H1 (cell line): ENCODE measurements around the gene PLD3. TPM values are rescaled to one million over a fixed set of nuclear protein-coding genes. Genes with fewer than 3 reads are reported as not detected.

ENCODE experiments used
- CTCF ChIA-PET: fragments of 300-600 bp; sonication (Branson Sonifier 250); formaldehyde crosslinking; loops from one replicate; lab custom pipeline; 2021; ENCODE audit not compliant: partially characterized antibody; lab: Charles Lee
- POLR2A ChIA-PET: fragments of 300-600 bp; sonication (Branson Sonifier 250); formaldehyde crosslinking; loops from one replicate; lab custom pipeline; 2021; ENCODE audit warnings: inconsistent platforms; ENCODE audit not compliant: partially characterized antibody; lab: Charles Lee
- DNase-seq, 2 experiments: peaks; one replicate each; pipeline versions ENCODE4 v3.0.0 to v3.0.0-alpha.2; 2010 to 2022; ENCODE audit warnings: low spot score in 2 of 2, low read depth in 1 of 2, mixed read lengths in 1 of 2
- FAIRE-seq: peaks from 2 replicates; lab custom pipeline; 2011; peaks lifted over from hg19 to GRCh38; lab: Jason Lieb, UNC
- H2AFZ ChIP-seq: 2 replicates; pipeline ENCODE4 v1.8.1; 2012; ENCODE audit warnings: low read length, inconsistent platforms
- H2AK5ac ChIP-seq: 2 replicates; pipeline ENCODE4 v1.6.1; 2013; ENCODE audit warnings: low read depth, low read length
- H2BK120ac ChIP-seq: replicated peaks from 2 replicates; pipeline ENCODE3; 2013; ENCODE audit warnings: low read depth, low read length, inconsistent platforms
- H2BK12ac ChIP-seq: 2 replicates; pipeline ENCODE4 v1.6.1; 2013; ENCODE audit warnings: low read depth, low read length
- H2BK15ac ChIP-seq: 2 replicates; pipeline ENCODE4 v1.6.1; 2013; ENCODE audit warnings: low read length
- H2BK20ac ChIP-seq: 2 replicates; pipeline ENCODE4 v1.6.1; 2013; ENCODE audit warnings: low read length
- H2BK5ac ChIP-seq: 2 replicates; pipeline ENCODE4 v1.6.1; 2013; ENCODE audit warnings: low read depth, low read length
- H3K14ac ChIP-seq: 2 replicates; pipeline ENCODE4 v1.6.1; 2013; ENCODE audit warnings: inconsistent platforms; ENCODE audit not compliant: insufficient read length
- H3K18ac ChIP-seq: 2 replicates; pipeline ENCODE4 v1.6.1; 2013; ENCODE audit warnings: low read length; ENCODE audit errors: extremely low read depth
- H3K23ac ChIP-seq: 2 replicates; pipeline ENCODE4 v1.6.1; 2013; ENCODE audit warnings: inconsistent platforms; ENCODE audit not compliant: insufficient read length
- H3K23me2 ChIP-seq: 2 replicates; pipeline ENCODE4 v1.6.1; 2013; ENCODE audit warnings: low read depth, low read length
- H3K27ac ChIP-seq: 2 replicates; pipeline ENCODE4 v1.6.1; 2011; ENCODE audit warnings: low read depth, low read length, inconsistent platforms
- H3K27me3 ChIP-seq, 4 experiments: replicated peaks in 1 of 4; 1 replicate in 1 of 4; 2 replicates in 3 of 4; pipeline versions ENCODE4 v1.6.1 to v1.8.1; 2011 to 2013; ENCODE audit warnings: low read length in 3 of 4, mild to moderate bottlenecking in 3 of 4, inconsistent platforms in 2 of 4, mixed read lengths in 2 of 4, moderate library complexity in 1 of 4; ENCODE audit not compliant: control insufficient read depth in 3 of 4, insufficient read depth in 3 of 4; ENCODE audit errors: extremely low read depth in 1 of 4
- H3K36me3 ChIP-seq, 4 experiments: 2 replicates each; pipeline versions ENCODE4 v1.6.1 to v1.8.1; 2011 to 2013; ENCODE audit warnings: mild to moderate bottlenecking in 4 of 4, low read length in 3 of 4, moderate library complexity in 2 of 4, control low read depth in 1 of 4, inconsistent platforms in 1 of 4; ENCODE audit not compliant: insufficient read depth in 4 of 4, control insufficient read depth in 2 of 4
- H3K4ac ChIP-seq: replicated peaks from 2 replicates; pipeline ENCODE3; 2013; ENCODE audit warnings: low read length, low read depth, mixed read lengths, inconsistent platforms; ENCODE audit not compliant: insufficient read length
- H3K4me1 ChIP-seq, 4 experiments: replicated peaks in 1 of 4; 1 replicate in 1 of 4; 2 replicates in 3 of 4; pipeline versions ENCODE4 v1.6.1 to v1.8.1; 2011 to 2013; ENCODE audit warnings: low read length in 3 of 4, inconsistent platforms in 2 of 4, mixed read lengths in 1 of 4; ENCODE audit not compliant: insufficient read depth in 4 of 4, control insufficient read depth in 3 of 4
- H3K4me2 ChIP-seq, 2 experiments: 2 replicates each; pipeline versions ENCODE4 v1.6.1 to v1.8.1; 2011 to 2013; ENCODE audit warnings: low read depth in 2 of 2, low read length in 2 of 2, control low read depth in 1 of 2, inconsistent platforms in 1 of 2, mild to moderate bottlenecking in 1 of 2; ENCODE audit not compliant: insufficient read depth in 1 of 2
- H3K4me3 ChIP-seq, 4 experiments: fragments of 200-600, 300-600 bp in 1 of 4; sonication (generic), shearing (Covaris generic), sonication (Bioruptor Twin) in 1 of 4; 2 replicates each; pipeline versions ENCODE4 v1.5.1 to v1.8.1; 2011 to 2016; ENCODE audit warnings: low read length in 4 of 4, low read depth in 3 of 4, control low read depth in 2 of 4, inconsistent platforms in 2 of 4, mild to moderate bottlenecking in 2 of 4, mixed read lengths in 1 of 4, moderate library complexity in 1 of 4; ENCODE audit not compliant: insufficient read depth in 2 of 4; ENCODE audit errors: extremely low read depth in 1 of 4
- H3K56ac ChIP-seq: replicated peaks from 2 replicates; pipeline ENCODE3; 2013; ENCODE audit warnings: low read depth, mild to moderate bottlenecking, mixed read lengths, low read length, inconsistent platforms; ENCODE audit not compliant: insufficient read length
- H3K79me1 ChIP-seq: 2 replicates; pipeline ENCODE4 v1.6.1; 2013; ENCODE audit warnings: low read depth, low read length, control low read depth
- H3K79me2 ChIP-seq, 2 experiments: 2 replicates each; pipeline versions ENCODE4 v1.6.1 to v1.8.1; 2012 to 2013; ENCODE audit warnings: low read length in 2 of 2, mild to moderate bottlenecking in 2 of 2, inconsistent platforms in 1 of 2; ENCODE audit not compliant: insufficient read depth in 2 of 2, control insufficient read depth in 1 of 2
- H3K9ac ChIP-seq, 4 experiments: replicated peaks in 1 of 4; 1 replicate in 1 of 4; 2 replicates in 3 of 4; pipeline versions ENCODE4 v1.6.1 to v1.8.1; 2011 to 2013; ENCODE audit warnings: low read depth in 3 of 4, low read length in 3 of 4, control low read depth in 2 of 4, mild to moderate bottlenecking in 2 of 4, moderate library complexity in 2 of 4, inconsistent platforms in 1 of 4; ENCODE audit errors: extremely low read depth in 1 of 4
- H3K9me3 ChIP-seq, 2 experiments: 2 replicates each; pipeline versions ENCODE4 v1.6.1 to v1.8.1; 2012 to 2013; ENCODE audit warnings: mild to moderate bottlenecking in 2 of 2, moderate library complexity in 2 of 2, control low read depth in 1 of 2, inconsistent platforms in 1 of 2, low read depth in 1 of 2, low read length in 1 of 2, mixed read lengths in 1 of 2; ENCODE audit not compliant: insufficient read depth in 2 of 2
- H4K20me1 ChIP-seq, 2 experiments: replicated peaks in 1 of 2; 2 replicates each; pipeline versions ENCODE3 to v1.8.1; 2011 to 2013; ENCODE audit warnings: inconsistent platforms in 2 of 2, low read length in 2 of 2, mild to moderate bottlenecking in 1 of 2; ENCODE audit not compliant: insufficient read depth in 2 of 2, control insufficient read depth in 1 of 2
- H4K5ac ChIP-seq: 2 replicates; pipeline ENCODE4 v1.6.1; 2013; ENCODE audit warnings: low read length, low read depth, mixed read lengths, inconsistent platforms; ENCODE audit not compliant: insufficient read length
- H4K8ac ChIP-seq: 2 replicates; pipeline ENCODE4 v1.8.0; 2013; ENCODE audit warnings: mild to moderate bottlenecking, moderate library complexity, low read length, inconsistent platforms; ENCODE audit not compliant: insufficient read depth; ENCODE audit errors: extremely low read depth
- H4K91ac ChIP-seq: replicated peaks from 2 replicates; pipeline ENCODE3; 2013; ENCODE audit warnings: low read length, mixed read lengths, inconsistent platforms; ENCODE audit not compliant: insufficient read length
- ATF3 ChIP-seq: IDR thresholded peaks from 2 replicates; pipeline ENCODE4 v1.6.1; 2011; ENCODE audit warnings: low read depth, mild to moderate bottlenecking, low read length; ENCODE audit not compliant: insufficient read depth
- BCL11A ChIP-seq, 2 experiments: IDR thresholded peaks; one replicate each; pipeline ENCODE4 v1.6.1; 2011; ENCODE audit warnings: low read depth in 2 of 2, low read length in 2 of 2, mild to moderate bottlenecking in 2 of 2
- CBX5 ChIP-seq: fragments of 300-800, 300-1000 bp; sonication (generic); IDR thresholded peaks from 2 replicates; pipeline ENCODE4 v1.7.1; 2016; ENCODE audit warnings: antibody characterized with exemption, low read length, low read depth
- EP300 ChIP-seq, 2 experiments: IDR thresholded peaks; 1 replicate in 1 of 2; 2 replicates in 1 of 2; pipeline ENCODE4 v1.6.1; 2011 to 2012; ENCODE audit warnings: low read depth in 2 of 2, low read length in 2 of 2, mild to moderate bottlenecking in 2 of 2, borderline replicate concordance in 1 of 2, inconsistent platforms in 1 of 2, moderate library complexity in 1 of 2
- JUN ChIP-seq: IDR thresholded peaks from 2 replicates; pipeline ENCODE4 v1.6.1; 2011; ENCODE audit warnings: low read depth, mild to moderate bottlenecking, improper control_type of control experiment, low read length
- PHF8 ChIP-seq: fragments of 200-600 bp; sonication (generic); conservative IDR thresholded peaks from 2 replicates; pipeline ENCODE4 v1.7.1; 2012; ENCODE audit warnings: low read depth, mild to moderate bottlenecking, inconsistent platforms, low read length, moderate library complexity
- POLR2AphosphoS5 ChIP-seq: IDR thresholded peaks from 2 replicates; pipeline ENCODE4 v1.6.1; 2011; ENCODE audit warnings: low read depth, low read length
- SIN3A ChIP-seq, 2 experiments: IDR thresholded peaks in 1 of 2; conservative IDR thresholded peaks in 1 of 2; 2 replicates each; pipeline ENCODE4 v1.6.1; 2011 to 2012; ENCODE audit warnings: low read length in 2 of 2, improper control_type of control experiment in 1 of 2, low read depth in 1 of 2, mild to moderate bottlenecking in 1 of 2
- SIX5 ChIP-seq: IDR thresholded peaks from 2 replicates; pipeline ENCODE4 v1.6.1; 2011; ENCODE audit warnings: mild to moderate bottlenecking, low read depth, low read length
- SP2 ChIP-seq: IDR thresholded peaks from 2 replicates; pipeline ENCODE4 v1.6.1; 2012; ENCODE audit warnings: mild to moderate bottlenecking, low read length, inconsistent platforms
- TAF7 ChIP-seq: optimal IDR thresholded peaks from 2 replicates; pipeline ENCODE3; 2011; ENCODE audit warnings: low read depth, mild to moderate bottlenecking, inconsistent platforms, low read length, moderate library complexity, borderline replicate concordance
- TEAD4 ChIP-seq: IDR thresholded peaks from 2 replicates; pipeline ENCODE4 v1.6.1; 2012; ENCODE audit warnings: low read depth, low read length, inconsistent platforms, mixed read lengths
- ZNF274 ChIP-seq: IDR thresholded peaks from 2 replicates; pipeline ENCODE4 v1.7.0; 2012; ENCODE audit warnings: low read length, borderline replicate concordance; ENCODE audit errors: extremely low read depth
- WGBS, 2 experiments: shearing (Covaris generic) in 1 of 2; methylation state at CpG; one replicate each; pipeline versions ENCODE4 v1.1.6 to v1.1.7; 2013 to 2015; ENCODE audit warnings: low lambda C conversion rate in 2 of 2, mixed read lengths in 2 of 2, inconsistent platforms in 1 of 2, low coverage in 1 of 2, missing lambda C conversion rate in 1 of 2; ENCODE audit not compliant: insufficient replicate concordance in 2 of 2, insufficient coverage in 1 of 2, insufficient read length in 1 of 2; ENCODE audit errors: extremely low coverage in 1 of 2, missing lambda C conversion rate in 1 of 2; 5-methylcytosine and 5-hydroxymethylcytosine counted together
- polyA plus RNA-seq, 7 experiments: library from polyadenylated mRNA; depleted of rRNA in 3 of 7; stranded (reverse) in 5 of 7; unstranded in 2 of 7; fragments of >200 nt in 5 of 7; fragments of 200-250 nt in 2 of 7; gene quantifications; 1 replicate in 5 of 7; 2 replicates in 1 of 7; 4 replicates in 1 of 7; pipeline versions ENCODE4 v1.2.1 to v1.2.3, GENCODE V29; 2011 to 2013; ENCODE audit warnings: missing spikeins in 2 of 7, mixed read lengths in 2 of 7
- total RNA-seq: library from RNA; stranded (reverse); fragmentation: NEBNext Ultra II Directional; extraction: Animal tissue kit (Norgen Biotek cat#: 25700); gene quantifications from 2 replicates; pipeline ENCODE4 v1.2.1, GENCODE V29; 2021

The PLD3 gene
- total and polyA plus RNA-seq, 2 of the 8 experiments (the other 6 are each of a cell fraction or from before 2014, with no cell fraction given) = 180 to 543 TPM

- Histone ChIP-seq H3K4me2 (no peak overlapping the region), H4K8ac (no peak overlapping the region), H3K18ac (no peak overlapping the region), H3K4me1 (peaks cover 0 to 7% (median 4%) of the 10 kb centered on the region in 4 experiments; a peak in 5 of 7 replicates), H3K4ac (no peak overlapping the region), H3K27ac (no peak overlapping the region), H4K5ac (no peak overlapping the region), H4K20me1 (peaks cover 0 to 6% of the 10 kb centered on the region in 2 experiments), H2BK120ac (no peak overlapping the region), H3K79me2 (no peaks in the 10 kb centered on the region), H3K23me2 (no peaks in the 10 kb centered on the region; the same call in 1 of the 2 replicates), H3K14ac (no peak overlapping the region), H2AFZ (no peak overlapping the region), H3K23ac (no peak overlapping the region), H3K36me3 (peaks cover 10 to 55% (median 21%) of the 10 kb centered on the region in 4 experiments; a peak in 7 of 8 replicates), H2BK15ac (no peak overlapping the region), H3K4me3 (no peak overlapping the region), H2AK5ac (no peak overlapping the region), H3K9ac (no peak overlapping the region; a peak in 1 of 7 replicates), H3K9me3 (no peaks in the 10 kb centered on the region), H3K27me3 (no peaks in the 10 kb centered on the region), H2BK12ac (no peak overlapping the region), H2BK20ac (no peak overlapping the region), H3K79me1 (no peaks in the 10 kb centered on the region), H3K56ac (no peak overlapping the region), H2BK5ac (no peak overlapping the region), H4K91ac (no peak overlapping the region)
- whole genome bisulfite sequencing, 2 experiments = 89% methylated on average over 5 of the region's 5 CpGs; no CpG with 5 or more reads in 1 of the 2 experiments
- DNase-seq (no peak), FAIRE-seq (no peak)
- CTCF ChIA-PET = interaction anchor here (0.5 to 3.0 kb wide), 6 partner anchors 9 to 324 kb away, joined by 3 to 16 read pairs (median 3); no protein-coding TSS in a partner anchor
- POLR2A ChIA-PET = interaction anchor here (0.7 to 3.2 kb wide), 5 partner anchors 9 to 54 kb away, joined by 3 to 25 read pairs (median 4); partner anchors contain the start of gene SERTAD1
- TF ChIP-seq ZNF274 = no peak
- no peak for TF ChIP-seq TEAD4
- no peak for TF ChIP-seq JUN
- no peak for TF ChIP-seq ATF3
- no peak for TF ChIP-seq CBX5
- no peak for TF ChIP-seq EP300 (IDR thresholded peaks at IDR 0.05; ENCODE audit: borderline replicate concordance in 1 of 2, low read depth in 2 of 2, low read length in 2 of 2)
- TF ChIP-seq TAF7 = no peak
- TF ChIP-seq PHF8 = no peak
- no peak for TF ChIP-seq BCL11A (IDR thresholded peaks at IDR 0.05; ENCODE audit: low read depth in 2 of 2, low read length in 2 of 2)
- no peak for TF ChIP-seq SP2
- TF ChIP-seq SIX5 = no peak
- TF ChIP-seq SIN3A (conservative IDR thresholded peaks at IDR 0.05 in 1 of 2, IDR thresholded peaks at IDR 0.05 in 1 of 2; ENCODE audit: low read depth in 1 of 2, low read length in 2 of 2) = no peak
- no peak for TF ChIP-seq POLR2AphosphoS5
Observed at GRCh38 chr19:40371802-40372122, 23.3 kb downstream of the PLD3 start.
